HepG2 (cell line): Measurements from ENCODE around the gene COMMD7. TPM values are rescaled to one million over a fixed set of nuclear protein-coding genes. Genes with fewer than 3 reads are reported as not detected.

Source experiments
- ATAD3A ChIP-seq: sonication (generic); formaldehyde crosslinking; IDR thresholded peaks from 2 replicates; pipeline ENCODE4 v1.4.0; 2020; ENCODE audit warnings: missing genetic modification reagents
- HINFP ChIP-seq: sonication (generic); formaldehyde crosslinking; IDR thresholded peaks from 2 replicates; pipeline ENCODE4 v1.4.0; 2020; ENCODE audit warnings: low read depth, mild to moderate bottlenecking, missing genetic modification reagents
- HNF1A ChIP-seq, 2 experiments: sonication (generic) in 1 of 2; formaldehyde crosslinking in 1 of 2; IDR thresholded peaks; 2 replicates each; pipeline versions ENCODE4 v1.4.0 to v1.6.1; 2016 to 2020; ENCODE audit warnings: borderline replicate concordance in 1 of 2, low read depth in 1 of 2, mild to moderate bottlenecking in 1 of 2, missing genetic modification reagents in 1 of 2
- HOXA3 ChIP-seq: sonication (generic); formaldehyde crosslinking; IDR thresholded peaks from 2 replicates; pipeline ENCODE4 v1.5.0; 2020; ENCODE audit warnings: missing genetic modification reagents
- KLF15 ChIP-seq: sonication (generic); formaldehyde crosslinking; IDR thresholded peaks from 2 replicates; pipeline ENCODE4 v1.8.1; 2023; ENCODE audit warnings: borderline replicate concordance, mild to moderate bottlenecking, inconsistent platforms, missing genetic modification reagents, mixed read lengths
- MAF1 ChIP-seq: sonication (generic); formaldehyde crosslinking; IDR thresholded peaks from 2 replicates; pipeline ENCODE4 v1.5.0; 2020; ENCODE audit warnings: missing genetic modification reagents, borderline replicate concordance
- NONO ChIP-seq, 2 experiments: fragments of 450-650 bp in 1 of 2; sonication (generic) in 1 of 2; formaldehyde crosslinking in 1 of 2; IDR thresholded peaks in 1 of 2; conservative IDR thresholded peaks in 1 of 2; 2 replicates each; pipeline versions ENCODE4 v1.6.1 to v1.8.0; 2017 to 2022; ENCODE audit warnings: mild to moderate bottlenecking in 1 of 2, missing genetic modification reagents in 1 of 2, moderate library complexity in 1 of 2
- PHF20 ChIP-seq: sonication (generic); formaldehyde crosslinking; IDR thresholded peaks from 2 replicates; pipeline ENCODE4 v1.5.0; 2020; ENCODE audit warnings: mild to moderate bottlenecking, missing genetic modification reagents
- RARG ChIP-seq: sonication (generic); formaldehyde crosslinking; IDR thresholded peaks from 2 replicates; pipeline ENCODE4 v1.4.0; 2020; ENCODE audit warnings: low read depth, mild to moderate bottlenecking, missing genetic modification reagents
- TOPORS ChIP-seq: sonication (generic); formaldehyde crosslinking; IDR thresholded peaks from 2 replicates; pipeline ENCODE4 v1.8.0; 2023; ENCODE audit warnings: mild to moderate bottlenecking, missing genetic modification reagents
- ZBTB46 ChIP-seq: sonication (generic); formaldehyde crosslinking; IDR thresholded peaks from 2 replicates; pipeline ENCODE4 v1.4.0; 2020; ENCODE audit warnings: mild to moderate bottlenecking, missing genetic modification reagents, borderline replicate concordance
- ZNF205 ChIP-seq: IDR thresholded peaks from 2 replicates; pipeline ENCODE4 v1.6.1; 2018; ENCODE audit warnings: missing biosample characterization, missing genetic modification reagents
- ZNF773 ChIP-seq: sonication (generic); formaldehyde crosslinking; IDR thresholded peaks from 2 replicates; pipeline ENCODE4 v1.4.0; 2020; ENCODE audit warnings: missing genetic modification reagents, borderline replicate concordance
- polyA plus RNA-seq, 8 experiments: library from polyadenylated mRNA; depleted of rRNA in 3 of 8; stranded (reverse) in 7 of 8; unstranded in 1 of 8; fragments of >200 nt; fragmentation: Illumina TruSeq in 4 of 8; extraction: Trizol in 4 of 8; gene quantifications; 2 replicates each; pipeline versions ENCODE4 v1.2.1 to v1.2.3, GENCODE V29; 2011 to 2016; ENCODE audit warnings: low read depth in 4 of 8, missing spikeins in 1 of 8, mixed read lengths in 1 of 8; ENCODE audit not compliant: insufficient read depth in 1 of 8
- total RNA-seq, 5 experiments: library from RNA; depleted of rRNA; stranded (reverse); fragments of >200 nt; fragmentation: Illumina TruSeq; extraction: Trizol; gene quantifications; 2 replicates each; pipeline ENCODE4 v1.2.3, GENCODE V29; 2016; ENCODE audit warnings: low read depth in 1 of 5
- TF ChIP-seq, protein P1 (sequence below): sonication (generic); formaldehyde crosslinking; IDR thresholded peaks from 2 replicates; pipeline ENCODE4 v1.4.0; 2020; ENCODE audit warnings: missing genetic modification reagents
- TF ChIP-seq, protein P2 (sequence below): sonication (generic); formaldehyde crosslinking; IDR thresholded peaks from 2 replicates; pipeline ENCODE4 v1.8.0; 2022; ENCODE audit warnings: mild to moderate bottlenecking, missing genetic modification reagents, moderate library complexity

The COMMD7 gene
- total and polyA plus RNA-seq, 2 of the 13 experiments (the other 11 are each of a cell fraction or from before 2014, with no cell fraction given), result 42.1 to 53.3 TPM

- TF ChIP-seq KLF15 (no peak; the same call in 1 of the 2 replicates), ZBTB46 (CRISPR knock-in tag) (no peak), PHF20 (no peak), ZNF773 (CRISPR knock-in tag) (peak; percentile 59), HNF1A (IDR thresholded peaks at IDR 0.05; ENCODE audit: low read depth) (peak; percentile 82), HNF1A (CRISPR knock-in tag; IDR thresholded peaks at IDR 0.05; ENCODE audit: borderline replicate concordance) (peak; percentile 87; the same call in 1 of the 2 replicates), HINFP (no peak; the same call in 1 of the 2 replicates), ZNF205 (CRISPR knock-in tag) (peak; percentile 96), ATAD3A (no peak), RARG (CRISPR knock-in tag) (no peak), MAF1 (peak; percentile 80; the same call in 1 of the 2 replicates), TOPORS (peak; percentile 96), HOXA3 (peak; percentile 96), NONO (IDR thresholded peaks at IDR 0.05) (no peak), NONO (CRISPR knock-in tag; conservative IDR thresholded peaks at IDR 0.05) (peak; percentile 90)
- TF ChIP-seq, protein P1, sequence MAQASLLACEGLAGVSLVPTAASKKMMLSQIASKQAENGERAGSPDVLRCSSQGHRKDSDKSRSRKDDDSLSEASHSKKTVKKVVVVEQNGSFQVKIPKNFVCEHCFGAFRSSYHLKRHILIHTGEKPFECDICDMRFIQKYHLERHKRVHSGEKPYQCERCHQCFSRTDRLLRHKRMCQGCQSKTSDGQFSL (CRISPR knock-in tag), result no peak; the same call in 1 of the 2 replicates
- TF ChIP-seq, protein P2, sequence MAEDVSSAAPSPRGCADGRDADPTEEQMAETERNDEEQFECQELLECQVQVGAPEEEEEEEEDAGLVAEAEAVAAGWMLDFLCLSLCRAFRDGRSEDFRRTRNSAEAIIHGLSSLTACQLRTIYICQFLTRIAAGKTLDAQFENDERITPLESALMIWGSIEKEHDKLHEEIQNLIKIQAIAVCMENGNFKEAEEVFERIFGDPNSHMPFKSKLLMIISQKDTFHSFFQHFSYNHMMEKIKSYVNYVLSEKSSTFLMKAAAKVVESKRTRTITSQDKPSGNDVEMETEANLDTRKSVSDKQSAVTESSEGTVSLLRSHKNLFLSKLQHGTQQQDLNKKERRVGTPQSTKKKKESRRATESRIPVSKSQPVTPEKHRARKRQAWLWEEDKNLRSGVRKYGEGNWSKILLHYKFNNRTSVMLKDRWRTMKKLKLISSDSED, result no peak
Observed at GRCh38 chr20:32685541-32686529, 57.4 kb downstream of the COMMD7 start (continued).
